HG02852 (cell line): ENCODE measurements around the gene PPP3R1.

ENCODE experiments used
- ATAC-seq: cut with Tn5 transposase; IDR thresholded peaks from one replicate; pipeline ENCODE4 v1.9.1; 2021; ENCODE audit warnings: mild to moderate bottlenecking, moderate library complexity; ENCODE audit not compliant: unreplicated experiment

Gene PPP3R1

DNA sequence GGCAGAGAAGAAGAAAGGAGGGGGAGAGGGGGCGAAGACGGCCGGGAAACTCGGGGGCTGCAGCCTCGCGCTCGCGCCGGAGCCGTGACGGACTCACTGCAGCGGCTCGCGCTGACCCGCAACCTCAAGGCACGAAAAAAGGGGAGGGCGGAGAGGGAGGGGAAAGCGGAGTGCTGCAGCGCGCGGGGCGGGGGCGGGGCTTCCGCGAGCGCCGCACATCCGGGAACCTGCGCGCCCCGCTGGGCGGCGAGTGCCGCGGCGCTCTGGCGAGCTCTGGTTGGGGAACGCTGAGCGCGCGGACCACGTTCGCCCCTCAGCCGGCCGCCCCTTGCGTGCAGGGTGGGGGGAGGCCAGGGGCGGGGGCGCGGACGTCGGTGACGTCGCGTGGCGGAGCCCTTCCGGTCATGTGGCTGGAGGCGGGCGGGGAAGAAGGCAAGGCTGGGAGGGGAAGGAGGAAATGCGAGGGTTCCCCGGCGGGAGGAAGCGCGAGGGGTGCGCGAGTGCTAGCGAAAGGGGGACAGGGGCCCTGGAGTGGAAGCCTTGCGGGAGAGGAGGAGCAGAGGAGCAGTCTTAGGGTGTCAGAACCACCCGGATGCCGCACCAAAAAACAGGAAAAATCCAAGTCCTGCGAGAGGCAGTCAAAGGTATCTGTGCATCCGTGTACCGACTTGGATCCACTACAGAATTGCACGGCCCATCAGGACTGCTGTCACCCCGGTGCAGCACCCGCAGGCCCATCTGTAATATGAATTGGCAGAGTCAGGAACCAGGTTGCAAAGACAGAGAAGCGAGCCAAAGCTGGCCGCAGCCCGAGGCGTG, at the start of gene PPP3R1:
TSS of gene PPP3R1 (minus strand) at position 133 of the 819 bp plus-strand sequence. CDS start 405 bp downstream, outside the sequence.
- peak; percentile 75 for ATAC-seq

GRCh38 chr2:68295516-68295915, 43.2 kb upstream of the PPP3R1 start:
- peak; percentile 81 for ATAC-seq

DNA sequence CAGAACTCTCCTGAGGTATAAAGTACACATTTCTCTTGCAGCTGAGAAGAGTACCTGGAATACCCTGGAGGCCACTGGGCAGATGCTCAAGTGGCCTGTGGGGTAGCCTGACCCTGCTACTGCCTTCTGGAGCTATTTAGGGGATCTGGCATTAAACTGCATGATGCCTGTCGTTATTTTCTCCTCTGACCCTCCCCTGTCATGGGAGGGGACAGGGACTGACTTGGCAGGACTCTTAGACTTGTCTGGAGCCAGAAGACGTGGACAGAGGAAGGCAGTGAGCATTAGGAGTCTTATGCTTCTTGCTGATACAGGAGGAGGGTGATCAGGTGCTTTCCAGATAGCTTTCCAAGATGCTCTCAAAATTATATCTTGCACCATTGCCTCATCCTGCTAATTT, 42.6 kb upstream of the PPP3R1 start:
- ATAC-seq: no peak

GRCh38 chr2:68294187-68294586, 41.9 kb upstream of the PPP3R1 start:
- ATAC-seq: no peak

- no peak for ATAC-seq
Observed at GRCh38 chr2:68293755-68294154, 41.4 kb upstream of the PPP3R1 start.

GRCh38 chr2:68293024-68293423, 40.7 kb upstream of the PPP3R1 start:
- ATAC-seq: no peak

- ATAC-seq: no peak
Observed at GRCh38 chr2:68292108-68292710, 39.9 kb upstream of the PPP3R1 start.

- ATAC-seq: no peak
Observed at GRCh38 chr2:68291314-68291713, 39.0 kb upstream of the PPP3R1 start.

GRCh38 chr2:68290901-68291300, 38.6 kb upstream of the PPP3R1 start:
- no peak for ATAC-seq

GRCh38 chr2:68287580-68288441, 35.5 kb upstream of the PPP3R1 start:
- ATAC-seq: no peak

DNA sequence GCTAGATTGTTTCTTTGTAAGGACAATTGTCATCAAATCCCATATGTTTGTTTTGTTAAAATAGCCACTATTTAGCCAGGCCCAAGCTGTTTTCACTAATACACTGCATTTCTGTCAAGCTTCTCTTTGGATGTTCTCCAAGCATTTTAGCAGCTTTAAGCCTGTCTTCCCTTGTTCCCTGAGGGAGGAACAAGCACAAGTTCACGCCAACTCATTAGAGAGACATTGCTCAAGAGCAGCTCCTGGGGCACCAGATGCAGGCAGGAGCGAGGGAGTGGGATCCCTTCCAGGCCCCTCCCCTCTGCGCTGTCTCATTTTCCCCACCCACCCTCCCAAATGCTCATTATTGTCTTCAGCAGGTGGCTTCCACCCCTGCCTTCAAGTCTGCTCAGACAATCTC, 32.6 kb upstream of the PPP3R1 start:
- ATAC-seq: no peak

GRCh38 chr2:68283419-68283812, 31.1 kb upstream of the PPP3R1 start:
- ATAC-seq: no peak

DNA sequence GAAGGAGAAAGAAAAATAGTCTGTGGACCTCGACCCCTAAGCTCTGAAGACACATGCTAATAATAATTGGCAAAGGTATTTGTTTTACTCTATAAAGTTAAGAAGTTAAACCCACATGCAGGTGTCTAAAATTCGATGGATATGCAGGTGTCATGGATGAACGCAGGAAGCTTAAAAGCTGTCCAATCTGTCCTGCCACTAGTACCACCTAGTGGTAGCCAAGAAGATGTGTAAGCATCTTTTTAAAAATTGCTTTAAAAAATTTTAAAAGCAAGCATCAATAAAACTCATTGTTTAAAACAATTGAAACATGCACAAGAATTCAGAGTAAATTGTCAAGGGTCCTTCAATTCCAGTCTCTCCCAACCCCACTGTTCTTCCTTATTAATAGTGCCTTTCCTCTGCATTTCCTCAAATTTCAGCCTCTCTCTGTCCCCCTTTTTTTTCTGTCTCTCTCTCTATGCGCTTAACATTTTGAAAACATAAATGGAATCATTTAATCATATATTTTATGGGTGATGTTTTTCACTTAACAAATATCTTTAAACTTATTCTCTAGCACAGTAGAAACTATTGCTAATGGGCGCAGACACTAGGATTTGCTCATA, 30.6 kb upstream of the PPP3R1 start:
- no peak for ATAC-seq

DNA sequence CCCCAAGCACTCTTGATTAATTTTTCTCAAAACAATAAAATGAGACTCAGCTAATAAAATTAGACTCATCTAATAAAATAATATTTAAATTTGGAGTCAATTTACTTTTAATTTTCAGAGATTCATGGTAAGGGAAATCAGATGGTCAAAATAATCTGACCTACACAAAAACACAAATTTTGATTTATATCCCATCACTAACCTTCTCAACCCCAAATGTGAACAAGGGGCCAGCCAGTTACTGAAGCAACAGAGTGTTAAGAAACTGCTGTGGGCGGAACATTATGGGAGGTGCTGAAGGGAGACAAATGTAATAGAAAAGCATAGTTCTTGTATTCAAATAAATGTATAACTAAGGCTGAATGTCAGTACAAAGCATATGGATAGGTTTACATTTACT, 28.5 kb upstream of the PPP3R1 start:
- ATAC-seq: no peak

DNA sequence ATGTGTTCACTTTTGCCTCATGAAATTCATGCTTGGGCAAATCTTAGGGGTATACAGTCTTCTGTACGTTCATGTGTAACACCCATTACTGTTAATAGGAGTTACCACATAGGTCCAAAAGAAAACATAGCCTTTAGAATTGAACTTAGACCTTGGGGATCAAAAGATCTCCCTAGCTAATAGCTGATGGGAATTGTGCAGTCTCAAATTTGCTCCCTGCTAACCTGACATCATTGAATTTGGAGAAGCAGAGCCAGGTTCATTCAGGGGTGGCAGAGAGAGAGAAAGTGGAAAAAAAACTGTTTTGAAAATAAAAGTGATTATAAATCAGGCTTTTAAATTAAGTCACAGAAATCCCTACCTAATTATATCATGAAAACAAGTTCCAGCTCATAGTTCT, 28.0 kb upstream of the PPP3R1 start:
- ATAC-seq: no peak

GRCh38 chr2:68279691-68280090, 27.4 kb upstream of the PPP3R1 start:
- ATAC-seq: no peak

- no peak for ATAC-seq
Observed at GRCh38 chr2:68278169-68278568, 25.8 kb upstream of the PPP3R1 start.

DNA sequence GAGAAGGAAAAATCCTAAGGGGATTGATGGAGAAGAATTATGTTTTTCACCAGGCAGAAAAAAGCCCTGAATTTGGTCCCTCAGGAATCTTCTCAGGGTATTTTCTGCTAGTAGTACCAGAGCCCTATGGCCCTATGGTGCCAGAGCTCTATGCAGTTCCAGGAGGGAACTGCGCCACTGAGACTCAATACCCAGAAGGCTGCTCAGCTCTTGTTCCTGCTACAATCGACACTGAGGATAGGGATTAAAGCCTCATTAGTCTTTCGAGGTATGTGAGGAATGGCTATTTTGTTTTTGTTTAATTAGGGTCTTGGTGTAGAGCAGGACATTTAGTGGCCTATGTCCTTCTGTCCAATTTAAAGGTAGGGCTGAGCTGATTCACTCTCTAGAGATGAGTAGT, 21.7 kb upstream of the PPP3R1 start:
- ATAC-seq: no peak

DNA sequence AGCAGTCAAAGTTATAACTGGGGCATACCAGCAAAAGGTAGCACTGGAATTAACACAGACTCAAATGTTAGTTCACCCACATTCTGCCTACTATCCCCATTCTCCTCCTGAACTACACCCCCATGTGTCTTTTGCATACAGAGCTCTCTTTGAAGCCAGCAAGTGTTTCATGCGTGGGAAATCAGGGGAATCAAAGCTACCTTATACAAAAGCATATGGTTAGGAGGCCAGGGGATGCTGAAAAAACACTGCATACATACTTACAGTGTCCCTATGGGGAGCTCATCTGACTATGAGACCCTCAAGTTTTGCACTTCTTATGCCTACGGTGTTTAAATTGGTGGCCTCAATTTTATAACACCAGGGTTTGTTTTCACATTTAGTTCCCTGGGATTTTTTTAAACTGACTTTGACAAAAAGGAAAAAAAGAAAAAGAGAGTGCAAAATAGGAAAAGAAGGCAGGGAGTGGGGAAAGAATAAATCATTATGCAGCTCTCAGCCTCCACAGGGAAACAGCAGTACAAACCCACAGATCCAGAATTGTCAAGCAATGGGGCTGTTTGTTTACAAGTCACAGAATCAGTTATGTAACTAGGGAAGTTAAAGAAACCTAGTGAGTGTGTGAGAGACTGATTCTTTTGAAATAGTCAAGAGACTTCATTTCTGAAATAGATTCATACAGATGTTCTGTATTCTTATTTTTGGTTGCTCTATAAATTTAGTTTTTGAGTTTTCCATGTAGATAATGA, 20.1 kb upstream of the PPP3R1 start:
- ATAC-seq: no peak

DNA sequence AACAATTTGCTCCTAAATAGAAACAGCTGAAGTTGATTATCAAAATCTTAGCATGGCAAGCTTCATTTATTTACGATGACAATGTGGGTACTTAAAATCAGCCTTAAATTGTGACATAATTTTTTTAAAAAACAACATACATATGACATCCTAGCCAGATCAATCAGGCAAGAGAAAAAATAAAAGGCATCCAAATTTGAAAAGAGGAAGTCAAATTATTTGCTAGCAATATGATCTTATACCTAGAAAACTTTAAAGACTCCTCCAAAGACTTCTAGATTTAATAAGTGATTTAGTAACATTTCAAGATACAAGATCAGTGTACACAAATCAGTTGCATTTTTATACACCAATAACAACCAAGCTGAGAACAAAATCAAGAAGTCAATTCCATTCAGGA, 14.3 kb upstream of the PPP3R1 start:
- no peak for ATAC-seq
